Stimulated activated CD4-positive, alpha-beta T cell treated with anti-CD3 and anti-CD28 coated beads, Interleukin-12 subunit alpha, Interleukin-12 subunit beta, amount 100 ng/mL, for 4 hours (primary cell): ENCODE data around the gene AHCYL2.
"Not testable (repeated sequence)": the region's sequence is repeated elsewhere in the genome, so short reads cannot be mapped to it uniquely, and the experiment has no call there.

Experiments
- DNase-seq: peaks from one replicate; pipeline ENCODE4 v3.0.0-alpha.2; 2020

AHCYL2 gene

GRCh38 chr7:129295015-129295423 is 70.2 kb downstream of the AHCYL2 start:
- DNase-seq, result no peak

GRCh38 chr7:129298268-129298893 is 73.6 kb downstream of the AHCYL2 start:
- peak; percentile 47 for DNase-seq

GRCh38 chr7:129299889-129300288 is 75.1 kb downstream of the AHCYL2 start:
- no peak for DNase-seq

- DNase-seq, result not testable (repeated sequence)
These were observed 75.5 kb downstream of the AHCYL2 start for GRCh38 chr7:129300299-129300698.

- no peak for DNase-seq
These were observed 82.8 kb downstream of the AHCYL2 start for GRCh38 chr7:129307592-129307991.

- DNase-seq, result no peak
These were observed 83.2 kb downstream of the AHCYL2 start for GRCh38 chr7:129308047-129308446.

- DNase-seq, result no peak
These were observed 86.6 kb downstream of the AHCYL2 start for GRCh38 chr7:129311429-129311828.

- no peak for DNase-seq
These were observed 88.5 kb downstream of the AHCYL2 start for GRCh38 chr7:129313282-129313681.

- DNase-seq, result no peak
These were observed 91.1 kb downstream of the AHCYL2 start for GRCh38 chr7:129315960-129316359.

GRCh38 chr7:129317450-129317849 is 92.6 kb downstream of the AHCYL2 start:
- DNase-seq, result no peak

- DNase-seq, result no peak
These were observed 102.2 kb downstream of the AHCYL2 start for GRCh38 chr7:129327076-129327475.

GRCh38 chr7:129332254-129333035 is 107.6 kb downstream of the AHCYL2 start:
- no peak for DNase-seq

GRCh38 chr7:129334473-129334872 is 109.6 kb downstream of the AHCYL2 start:
- no peak for DNase-seq

GRCh38 chr7:129338450-129338849 is 113.6 kb downstream of the AHCYL2 start:
- DNase-seq, result no peak

- no peak for DNase-seq
These were observed 116.4 kb downstream of the AHCYL2 start for GRCh38 chr7:129341212-129341611.

GRCh38 chr7:129341816-129342806 is 117.3 kb downstream of the AHCYL2 start:
- no peak for DNase-seq

GRCh38 chr7:129343099-129343700 is 118.4 kb downstream of the AHCYL2 start:
- no peak for DNase-seq

GRCh38 chr7:129347330-129347729 is 122.5 kb downstream of the AHCYL2 start:
- DNase-seq, result no peak

GRCh38 chr7:129348023-129348740 is 123.4 kb downstream of the AHCYL2 start:
- no peak for DNase-seq

GRCh38 chr7:129351320-129351719 is 126.5 kb downstream of the AHCYL2 start:
- no peak for DNase-seq

- not testable (repeated sequence) for DNase-seq
These were observed 128.3 kb downstream of the AHCYL2 start for GRCh38 chr7:129353104-129353503.
